GM18951 (cell line): ENCODE results near the gene SUN3.
"Not testable (repeated sequence)": the region's sequence is repeated elsewhere in the genome, so short reads cannot be mapped to it uniquely, and the experiment has no call there.

ENCODE experiments used
- POLR2A ChIP-seq: IDR thresholded peaks from 4 replicates; pipeline ENCODE4 v1.6.1; 2011; ENCODE audit warnings: mild to moderate bottlenecking; ENCODE audit not compliant: insufficient read length, insufficient read depth; ENCODE audit errors: extremely low read depth
- in situ Hi-C: fragments of 300-500 bp; cut with MboI; formaldehyde crosslinking; loops from one replicate; pipeline ENCODE4 v1.12.0; 2022; ENCODE audit warnings: low sequenced_read_pairs, mixed read lengths, inconsistent platforms; ENCODE audit not compliant: unreplicated experiment

Gene SUN3

GRCh38 chr7:47954231-47954911 lies 74.5 kb downstream of the SUN3 start:
- in situ Hi-C loops, result no loop called here
- no peak for TF ChIP-seq POLR2A

- TF ChIP-seq POLR2A, result no peak
- in situ Hi-C loops, result no loop called here
Measured at GRCh38 chr7:47953822-47954221, 75.1 kb downstream of the SUN3 start.

- no peak for TF ChIP-seq POLR2A
Measured at GRCh38 chr7:47952224-47952623, 76.7 kb downstream of the SUN3 start.

GRCh38 chr7:47951374-47951773 lies 77.5 kb downstream of the SUN3 start:
- no peak for TF ChIP-seq POLR2A
- in situ Hi-C loops, result no loop called here

More at GRCh38 chr7:47952224-47952623, 76.7 kb downstream of the SUN3 start:
- in situ Hi-C loops, result no loop called here

- in situ Hi-C loops, result no loop called here
- no peak for TF ChIP-seq POLR2A
Measured at GRCh38 chr7:47950714-47951113, 78.2 kb downstream of the SUN3 start.

- in situ Hi-C loops, result no loop called here
- TF ChIP-seq POLR2A, result no peak
Measured at GRCh38 chr7:47949703-47950102, 79.2 kb downstream of the SUN3 start.

GRCh38 chr7:47948141-47948790 lies 80.6 kb downstream of the SUN3 start, which contains the start of gene PKD1L1:
PKD1L1 (minus strand) TSS chr7:47948466; CDS start chr7:47948440, 26 bp downstream.
- no peak for TF ChIP-seq POLR2A
- in situ Hi-C loops, result no loop called here

GRCh38 chr7:47947355-47947749 lies 81.6 kb downstream of the SUN3 start:
- in situ Hi-C loops, result no loop called here
- no peak for TF ChIP-seq POLR2A

- no peak for TF ChIP-seq POLR2A
- in situ Hi-C loops, result no loop called here
Measured at GRCh38 chr7:47946581-47947354, 82.1 kb downstream of the SUN3 start.

GRCh38 chr7:47945261-47946015 lies 83.5 kb downstream of the SUN3 start:
- in situ Hi-C loops, result no loop called here

GRCh38 chr7:47944536-47945260 lies 84.2 kb downstream of the SUN3 start:
- no peak for TF ChIP-seq POLR2A
- in situ Hi-C loops, result no loop called here

More at GRCh38 chr7:47945261-47946015, 83.5 kb downstream of the SUN3 start:
- TF ChIP-seq POLR2A, result no peak

GRCh38 chr7:47943676-47944474 lies 85.0 kb downstream of the SUN3 start:
- in situ Hi-C loops, result no loop called here

GRCh38 chr7:47942651-47943050 lies 86.3 kb downstream of the SUN3 start:
- in situ Hi-C loops, result not testable (repeated sequence)

More at GRCh38 chr7:47943676-47944474, 85.0 kb downstream of the SUN3 start:
- TF ChIP-seq POLR2A, result no peak
